K562 (cell line): ENCODE results near the gene TNF. TPM values are rescaled to one million over a fixed set of nuclear protein-coding genes. Genes with fewer than 3 reads are reported as not detected.

ENCODE experiments used
- ATAC-seq: fragments of 200-7000 bp; cut with Tn5 transposase; 3 replicates; pipeline ENCODE4 v1.9.1; 2020; ENCODE audit warnings: moderate library complexity
- BruUV-seq: library from RNA; stranded (reverse); fragments of 400-500 nt; replicated peaks from 2 replicates; lab custom pipeline; 2021; lab: Mats Ljungman, UMichigan
- CTCF ChIA-PET: fragments of 300-600 bp; formaldehyde crosslinking; extraction: SDS; loops from one replicate; lab custom pipeline; 2021; ENCODE audit warnings: low intra/inter-chr PET ratio; lab: Yijun Ruan, JAX
- POLR2A ChIA-PET: fragments of 300-600, 350-650 bp; sonication (Branson Sonifier 250); formaldehyde crosslinking; extraction: SDS; loops from one replicate; lab custom pipeline; 2021; ENCODE audit warnings: antibody characterized with exemption, inconsistent platforms; lab: Yijun Ruan, JAX
- DNase-seq, 4 experiments: peaks; one replicate each; pipeline versions ENCODE4 v3.0.0 to v3.0.0-alpha.2; 2011 to 2018; ENCODE audit warnings: low spot score in 3 of 4, mixed read lengths in 3 of 4; ENCODE audit errors: extremely low read depth in 1 of 4
- FAIRE-seq: peaks from 2 replicates; lab custom pipeline; 2011; peaks lifted over from hg19 to GRCh38; lab: Jason Lieb, UNC
- H2AFZ ChIP-seq: 2 replicates; pipeline ENCODE4 v1.6.0; 2011; ENCODE audit warnings: low read depth, low read length, control low read depth, inconsistent platforms
- H3K27ac ChIP-seq: fragments of 200-600 bp; 3 replicates; pipeline ENCODE4 v1.8.0; 2011; ENCODE audit warnings: low read depth, mild to moderate bottlenecking, control low read depth, inconsistent platforms, low read length, moderate library complexity, mixed read lengths; ENCODE audit errors: extremely low read depth
- H3K27me3 ChIP-seq, 2 experiments: fragments of 300-600 bp in 1 of 2; 2 replicates in 1 of 2; 3 replicates in 1 of 2; pipeline versions ENCODE4 v1.6.0 to v1.8.0; 2011; ENCODE audit warnings: inconsistent platforms in 2 of 2, low read length in 2 of 2, mild to moderate bottlenecking in 1 of 2, mixed read lengths in 1 of 2, moderate library complexity in 1 of 2; ENCODE audit not compliant: control insufficient read depth in 2 of 2, insufficient read depth in 2 of 2
- H3K36me3 ChIP-seq: fragments of 300-600 bp; 3 replicates; pipeline ENCODE4 v1.8.0; 2011; ENCODE audit warnings: mild to moderate bottlenecking, low read length, inconsistent platforms; ENCODE audit not compliant: control insufficient read depth, insufficient read depth
- H3K4me1 ChIP-seq, 2 experiments: fragments of 200-600 bp in 1 of 2; replicated peaks in 1 of 2; 2 replicates in 1 of 2; 3 replicates in 1 of 2; pipeline versions ENCODE4 v1.5.1 to v1.8.0; 2011; ENCODE audit warnings: inconsistent platforms in 2 of 2, low read length in 2 of 2, mild to moderate bottlenecking in 1 of 2, mixed read lengths in 1 of 2, moderate library complexity in 1 of 2; ENCODE audit not compliant: control insufficient read depth in 2 of 2, insufficient read depth in 2 of 2
- H3K4me2 ChIP-seq: 2 replicates; pipeline ENCODE4 v1.6.1; 2011; ENCODE audit warnings: low read length, control low read depth, inconsistent platforms, mixed read lengths; ENCODE audit not compliant: insufficient read depth
- H3K4me3 ChIP-seq: fragments of 200-600 bp; sonication (generic), shearing (Covaris generic); 2 replicates; pipeline ENCODE4 v1.5.1; 2016; ENCODE audit warnings: control low read depth, inconsistent platforms
- H3K79me2 ChIP-seq: fragments of 200-600 bp; 3 replicates; pipeline ENCODE4 v1.8.0; 2011; ENCODE audit warnings: low read length, inconsistent platforms; ENCODE audit not compliant: control insufficient read depth, insufficient read depth
- H3K9ac ChIP-seq, 2 experiments: 2 replicates each; pipeline versions ENCODE4 v1.6.0 to v1.6.1; 2011; ENCODE audit warnings: low read depth in 2 of 2, low read length in 2 of 2, control low read depth in 1 of 2, inconsistent platforms in 1 of 2, mild to moderate bottlenecking in 1 of 2, mixed read lengths in 1 of 2; ENCODE audit not compliant: insufficient read depth in 1 of 2
- H3K9me1 ChIP-seq: one replicate; pipeline ENCODE4 v1.6.0; 2011; ENCODE audit warnings: inconsistent platforms, mild to moderate bottlenecking, low read length, moderate library complexity; ENCODE audit not compliant: control insufficient read depth, insufficient read depth
- H3K9me3 ChIP-seq: replicated peaks from 2 replicates; pipeline ENCODE4 v1.5.1; 2011; ENCODE audit warnings: low read depth, low read length, inconsistent platforms; ENCODE audit not compliant: control insufficient read depth, insufficient read depth
- H4K20me1 ChIP-seq: replicated peaks from 2 replicates; pipeline ENCODE4 v1.6.1; 2011; ENCODE audit warnings: low read length, inconsistent platforms, mixed read lengths; ENCODE audit not compliant: control insufficient read depth, insufficient read depth
- ATF7 ChIP-seq: fragments of 450-650 bp; IDR thresholded peaks from 2 replicates; pipeline ENCODE4 v1.7.1; 2014; ENCODE audit warnings: mild to moderate bottlenecking, moderate library complexity
- BCOR ChIP-seq: fragments of 450-650 bp; IDR thresholded peaks from 2 replicates; pipeline ENCODE4 v1.6.1; 2016
- ESRRA ChIP-seq: fragments of 450-650 bp; IDR thresholded peaks from 2 replicates; pipeline ENCODE4 v1.6.1; 2014; ENCODE audit warnings: low read depth, mild to moderate bottlenecking, moderate library complexity, borderline replicate concordance
- ESRRB ChIP-seq: fragments of 250-450 bp; sonication (Bioruptor Pico); IDR thresholded peaks from 2 replicates; pipeline ENCODE4 v1.5.0; 2020; ENCODE audit warnings: mild to moderate bottlenecking, moderate library complexity, borderline replicate concordance
- JUND ChIP-seq, 2 experiments: IDR thresholded peaks; 2 replicates in 1 of 2; 3 replicates in 1 of 2; pipeline ENCODE4 v1.6.1; 2011; ENCODE audit warnings: borderline replicate concordance in 2 of 2, low read depth in 2 of 2, low read length in 2 of 2, improper control_type of control experiment in 1 of 2, missing biosample characterization in 1 of 2, missing genetic modification characterization in 1 of 2, missing genetic modification reagents in 1 of 2
- LARP7 ChIP-seq: fragments of 450-650 bp; IDR thresholded peaks from 2 replicates; pipeline ENCODE4 v1.6.1; 2016
- PRMT5 ChIP-seq: sonication (generic); formaldehyde crosslinking; IDR thresholded peaks from 2 replicates; pipeline ENCODE4 v1.5.0; 2020; ENCODE audit warnings: missing genetic modification reagents
- RCOR1 ChIP-seq, 2 experiments: IDR thresholded peaks; 2 replicates each; pipeline ENCODE4 v1.6.1; 2012; ENCODE audit warnings: low read depth in 2 of 2, low read length in 2 of 2, borderline replicate concordance in 1 of 2, improper control_type of control experiment in 1 of 2
- TEAD1 ChIP-seq, 2 experiments: fragments of 450-650 bp in 1 of 2; sonication (generic) in 1 of 2; formaldehyde crosslinking; IDR thresholded peaks; 2 replicates each; pipeline versions ENCODE4 v1.4.0 to v1.8.0; 2020 to 2022; ENCODE audit warnings: mild to moderate bottlenecking in 2 of 2, missing genetic modification reagents in 1 of 2
- TFAM ChIP-seq: fragments of 250-450 bp; sonication (Bioruptor Pico); conservative IDR thresholded peaks from 2 replicates; pipeline ENCODE4 v1.5.0; 2021; ENCODE audit warnings: mild to moderate bottlenecking, moderate library complexity
- ZBTB17 ChIP-seq: fragments of 450-650 bp; formaldehyde crosslinking; IDR thresholded peaks from 2 replicates; pipeline ENCODE4 v1.4.0; 2020; ENCODE audit warnings: mild to moderate bottlenecking
- ZEB2 ChIP-seq: fragments of 450-650 bp; IDR thresholded peaks from 2 replicates; pipeline ENCODE4 v1.6.1; 2016
- ZNF146 ChIP-seq: IDR thresholded peaks from one replicate; pipeline ENCODE4 v1.6.1; 2018; ENCODE audit warnings: missing compliant biosample characterization; ENCODE audit not compliant: unreplicated experiment
- ZNF263 ChIP-seq: sonication (generic); formaldehyde crosslinking; IDR thresholded peaks from 2 replicates; pipeline ENCODE4 v1.8.0; 2022; ENCODE audit warnings: mild to moderate bottlenecking, missing genetic modification reagents, borderline replicate concordance
- ZNF324 ChIP-seq: fragments of 250-450 bp; sonication (Bioruptor Pico); IDR thresholded peaks from 2 replicates; pipeline ENCODE4 v1.4.0; 2020; ENCODE audit warnings: mild to moderate bottlenecking
- ZNF77 ChIP-seq: fragments of 250-450 bp; sonication (Bioruptor Pico); IDR thresholded peaks from 2 replicates; pipeline ENCODE4 v1.5.0; 2020
- ZSCAN29 ChIP-seq: fragments of 450-650 bp; IDR thresholded peaks from 2 replicates; pipeline ENCODE4 v1.6.1; 2017
- WGBS: fragments of 100-300 bp; shearing (Covaris generic); methylation state at CpG from one replicate; pipeline ENCODE4 v1.1.6; 2016; ENCODE audit warnings: low coverage, mixed read lengths; ENCODE audit not compliant: insufficient coverage; ENCODE audit errors: missing lambda C conversion rate; 5-methylcytosine and 5-hydroxymethylcytosine counted together
- in situ Hi-C: fragments of 300-500 bp; cut with MboI; formaldehyde crosslinking; loops from 4 replicates; pipeline ENCODE4 v1.15.0; 2018; ENCODE audit warnings: inconsistent platforms, mixed read lengths
- intact Hi-C: fragments of 100-400 bp; cut with micrococcal nuclease; formaldehyde crosslinking; loops from 2 replicates; pipeline ENCODE4 v1.14.2; 2022
- polyA plus RNA-seq, 8 experiments: library from polyadenylated mRNA; depleted of rRNA in 4 of 8; stranded (reverse) in 5 of 8; unstranded in 3 of 8; fragments of >200 nt; fragmentation: Nextera tagmentation in 2 of 8; fragmentation: Illumina TruSeq in 1 of 8; extraction: Ambion mirVana in 2 of 8; extraction: Trizol in 1 of 8; gene quantifications; 2 replicates each; pipeline versions ENCODE4 v1.2.1 to v1.2.3, GENCODE V29; 2011 to 2014; ENCODE audit warnings: inconsistent platforms in 1 of 8, missing spikeins in 1 of 8
- total RNA-seq, 7 experiments: library from RNA; depleted of rRNA in 6 of 7; stranded (reverse); fragments of >200 nt in 6 of 7; fragmentation: Illumina TruSeq in 2 of 7; extraction: Trizol in 2 of 7; gene quantifications; 2 replicates each; pipeline versions ENCODE4 v1.2.1 to v1.2.3, GENCODE V29; 2011 to 2021; ENCODE audit warnings: low replicate concordance in 1 of 7
- TF ChIP-seq, protein P1 (sequence below): sonication (generic); formaldehyde crosslinking; IDR thresholded peaks from 2 replicates; pipeline ENCODE4 v1.4.0; 2020; ENCODE audit warnings: mild to moderate bottlenecking, missing genetic modification reagents

TNF gene
- total and polyA plus RNA-seq, 9 of the 15 experiments (the other 6 are each of a cell fraction or from before 2014, with no cell fraction given): 0.08 to 0.40 TPM; not detected in 7

- TF ChIP-seq TEAD1 (CRISPR knock-in tag; IDR thresholded peaks at IDR 0.05) (peak; percentile 63 to 71; a peak in 3 of 4 replicates), BCOR (peak; percentile 71; the same call in 1 of the 2 replicates), ZSCAN29 (0 out of 2 replicates have a peak, but pooled peaks have one; percentile 34)
These were observed 5.6 kb downstream of the TNF start (continued) for GRCh38 chr6:31580807-31581433.

- H2AFZ ChIP-seq: peak overlapping the region; percentile 97
- peaks cover 10 to 31% of the 10 kb centered on the region in 2 experiments for H3K4me1 ChIP-seq
- no peaks in the 10 kb centered on the region for H3K27me3 ChIP-seq
- peak overlapping the region; percentile 45; the same call in 1 of the 3 replicates for H3K27ac ChIP-seq
- H3K36me3 ChIP-seq: no peaks in the 10 kb centered on the region
- H3K79me2 ChIP-seq: no peaks in the 10 kb centered on the region
- in situ Hi-C loops: no loop called here
- peak overlapping the region; percentile 75 to 97 for H3K9ac ChIP-seq
- BruUV-seq: TSS peak; percentile 79
- 39% methylated on average over 21 of the region's 21 CpGs for WGBS
- peak overlapping the region; percentile 62 for H3K4me3 ChIP-seq
- intact Hi-C loops: loop anchor here (2.0 to 10.0 kb wide), 2 partner anchors 35 to 387 kb away; partner anchors contain the start of genes ATP6V1G2 and NFKBIL1
- TF ChIP-seq ESRRA (no peak), TFAM (CRISPR knock-in tag) (no peak), ZBTB17 (peak; percentile 5; the same call in 1 of the 2 replicates), JUND (IDR thresholded peaks at IDR 0.05; ENCODE audit: borderline replicate concordance, low read depth, low read length) (no peak), JUND (tag; IDR thresholded peaks at IDR 0.05; ENCODE audit: borderline replicate concordance, low read depth, low read length) (no peak), PRMT5 (0 out of 2 replicates have a peak, but pooled peaks have one; percentile 57), ATF7 (no peak), LARP7 (no peak), ZEB2 (no peak), ZNF77 (CRISPR knock-in tag) (no peak), RCOR1 (IDR thresholded peaks at IDR 0.05; ENCODE audit: borderline replicate concordance in 1 of 2, low read depth in 2 of 2, low read length in 2 of 2) (no peak), ZNF324 (CRISPR knock-in tag) (no peak), ESRRB (CRISPR knock-in tag) (no peak), ZNF263 (CRISPR knock-in tag) (peak; percentile 34; the same call in 1 of the 2 replicates), ZNF146 (CRISPR knock-in tag) (no peak)
- TF ChIP-seq, protein P1, sequence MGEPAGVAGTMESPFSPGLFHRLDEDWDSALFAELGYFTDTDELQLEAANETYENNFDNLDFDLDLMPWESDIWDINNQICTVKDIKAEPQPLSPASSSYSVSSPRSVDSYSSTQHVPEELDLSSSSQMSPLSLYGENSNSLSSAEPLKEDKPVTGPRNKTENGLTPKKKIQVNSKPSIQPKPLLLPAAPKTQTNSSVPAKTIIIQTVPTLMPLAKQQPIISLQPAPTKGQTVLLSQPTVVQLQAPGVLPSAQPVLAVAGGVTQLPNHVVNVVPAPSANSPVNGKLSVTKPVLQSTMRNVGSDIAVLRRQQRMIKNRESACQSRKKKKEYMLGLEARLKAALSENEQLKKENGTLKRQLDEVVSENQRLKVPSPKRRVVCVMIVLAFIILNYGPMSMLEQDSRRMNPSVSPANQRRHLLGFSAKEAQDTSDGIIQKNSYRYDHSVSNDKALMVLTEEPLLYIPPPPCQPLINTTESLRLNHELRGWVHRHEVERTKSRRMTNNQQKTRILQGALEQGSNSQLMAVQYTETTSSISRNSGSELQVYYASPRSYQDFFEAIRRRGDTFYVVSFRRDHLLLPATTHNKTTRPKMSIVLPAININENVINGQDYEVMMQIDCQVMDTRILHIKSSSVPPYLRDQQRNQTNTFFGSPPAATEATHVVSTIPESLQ (CRISPR knock-in tag): no peak
- peak overlapping the region; percentile 91 for H3K4me2 ChIP-seq
- H4K20me1 ChIP-seq: no peaks in the 10 kb centered on the region
- no peaks in the 10 kb centered on the region for H3K9me1 ChIP-seq
- peak; percentile 10 for ATAC-seq
- DNase-seq: no peak
- POLR2A ChIA-PET: interaction anchor here (0.6 to 3.3 kb wide), 11 partner anchors 12 to 257 kb away, joined by 3 to 20 read pairs (median 4); partner anchors contain the start of gene DDX39B
- H3K9me3 ChIP-seq: no peaks in the 10 kb centered on the region
- CTCF ChIA-PET: interaction anchor here (0.7 to 1.0 kb wide), 3 partner anchors 16 to 22 kb away, joined by 3 to 7 read pairs (median 4); no protein-coding TSS in a partner anchor
- no peak for FAIRE-seq
These were observed 6.3 kb downstream of the TNF start for GRCh38 chr6:31581434-31582229.
